ENCODE data around the gene FBRSL1.

GRCh38 chr12:132544080-132544397 lies 54.1 kb downstream of the FBRSL1 start:
- TF ChIP-seq CTCF (IDR thresholded peaks at IDR 0.05): no peak
- no peak for TF ChIP-seq EP300 (IDR thresholded peaks at IDR 0.05)

All from ovary (tissue), 3 donors.